ENCODE measurements around the gene RCOR2. TPM values are rescaled to one million over a fixed set of nuclear protein-coding genes. Genes with fewer than 3 reads are reported as not detected.

The RCOR2 gene
- total RNA-seq, 5 donors from 2014 or later (not counting 1 experiment from before 2014, with no cell fraction given) = 0.09 to 0.26 (median 0.10) TPM; not detected in 2

DNA sequence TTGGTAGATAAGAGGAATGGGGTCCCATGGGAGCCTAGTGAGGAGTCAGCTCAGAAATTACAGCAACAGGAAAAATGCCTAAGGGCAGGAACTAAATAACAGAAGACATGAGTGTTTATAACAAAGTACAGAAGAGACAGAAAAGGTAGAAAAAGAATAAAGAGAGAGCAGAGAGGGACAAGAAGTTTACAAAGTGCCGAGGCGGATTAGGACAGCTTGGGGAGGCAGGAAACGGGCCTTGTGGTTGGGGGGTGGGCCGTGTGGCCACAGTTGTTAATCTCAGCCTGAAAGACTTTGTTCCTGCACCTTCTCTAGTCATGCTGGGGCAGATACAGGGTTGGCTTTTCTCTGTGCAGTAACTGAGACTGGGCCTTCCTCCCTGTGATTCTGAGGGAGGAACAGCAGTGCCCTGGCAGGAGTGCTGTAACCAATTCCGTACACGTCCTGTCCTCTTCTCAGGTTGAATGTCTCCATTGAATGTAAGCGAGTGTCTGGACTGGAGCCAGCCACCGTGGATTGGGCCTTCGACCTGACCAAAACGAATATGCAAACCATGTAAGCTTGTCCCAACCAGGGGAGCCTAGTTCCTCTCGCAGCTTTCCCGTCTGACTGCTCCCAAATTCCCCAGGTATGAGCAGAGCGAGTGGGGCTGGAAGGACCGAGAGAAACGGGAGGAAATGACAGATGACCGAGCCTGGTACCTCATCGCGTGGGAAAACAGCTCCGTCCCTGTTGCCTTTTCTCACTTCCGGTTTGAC is 35.0 kb upstream of the RCOR2 start:
- 44% methylated on average over 17 of the region's 20 CpGs for WGBS (ENCODE audit: insufficient coverage)
- Mint-ChIP-seq H3K27ac (peak overlapping the region; percentile 80 to 89), H3K9me3 (no peaks in the 10 kb centered on the region), H3K4me3 (peak overlapping the region; percentile 14 to 53 (median 22)), H3K4me1 (peaks cover 20 to 26% (median 23%) of the 10 kb centered on the region in 3 donors), H3K27me3 (no peaks in the 10 kb centered on the region), H3K36me3 (peaks cover 24% of the 10 kb centered on the region)
- Histone ChIP-seq H3K27ac (ENCODE audit: low read length) (peak overlapping the region; percentile 53), H3K27me3 (replicated peaks in 1 of 2; ENCODE audit: control insufficient read depth in 2 of 2, extremely low read depth in 1 of 2, insufficient read depth in 2 of 2, low read length in 1 of 2) (no peaks in the 10 kb centered on the region), H3K9me3 (no peaks in the 10 kb centered on the region), H3K36me3 (ENCODE audit: control insufficient read depth in 2 of 2, extremely low read depth in 1 of 2, insufficient read depth in 1 of 2, low read length in 1 of 2) (peaks cover 16 to 29% of the 10 kb centered on the region in 2 donors), H3K4me1 (ENCODE audit: control insufficient read depth in 1 of 2, extremely low read depth in 1 of 2, insufficient read depth in 2 of 2, low read length in 2 of 2) (peaks cover 8 to 38% of the 10 kb centered on the region in 2 experiments), H3K4me3 (ENCODE audit: control insufficient read depth in 1 of 2, extremely low read depth in 1 of 2, low read length in 1 of 2) (no peak overlapping the region)
- ChIA-PET CTCF (interaction anchor here in 1 of 2 donors (0.7 kb wide), 1 partner anchor 115 kb away, joined by 6 read pairs; no protein-coding TSS in a partner anchor), POLR2A (interaction anchor here in 1 of 2 donors (0.6 kb wide), 1 partner anchor 1241 kb away, joined by 3 read pairs; no protein-coding TSS in a partner anchor)
- ATAC-seq (replicated peaks in 1 of 4) (peak; percentile 71 to 91 (median 84)), DNase-seq (peak in 23 of 35 experiments; percentile 10 to 53 (median 26))

DNA sequence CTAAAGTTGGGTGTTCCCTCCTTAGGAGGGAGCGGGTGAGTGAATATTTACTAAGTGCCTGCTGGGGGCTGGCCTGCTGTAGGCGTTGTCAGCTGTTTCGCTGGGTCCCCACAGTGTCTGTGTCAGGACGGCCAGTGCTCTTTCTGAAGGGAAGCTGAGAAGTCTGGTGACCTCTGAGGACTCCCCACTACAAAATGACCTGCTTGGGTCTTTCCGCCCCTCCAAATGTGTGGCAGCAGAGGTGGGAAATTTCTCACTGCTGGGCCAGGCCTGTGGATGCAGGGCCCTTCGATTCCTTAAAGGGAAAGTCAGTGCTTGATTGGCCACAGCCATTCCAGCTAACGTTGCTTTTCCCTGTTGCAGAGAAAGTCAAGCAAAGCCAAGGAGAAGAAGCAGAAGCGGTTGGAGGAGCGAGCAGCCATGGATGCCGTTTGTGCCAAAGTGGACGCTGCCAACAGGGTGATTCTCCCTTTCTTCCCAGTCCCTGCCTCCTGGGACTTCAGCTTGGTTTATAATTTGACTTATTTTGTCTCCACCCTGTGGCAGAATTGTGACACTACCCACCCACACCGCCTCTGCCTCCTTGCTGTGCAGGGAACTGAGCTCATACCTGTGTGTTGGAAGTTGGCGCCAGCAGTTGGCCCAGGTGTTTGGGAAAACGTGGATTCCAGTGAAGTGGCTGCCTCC is 28.7 kb upstream of the RCOR2 start:
- H3K27ac Mint-ChIP-seq = no peak overlapping the region
- CTCF ChIA-PET = interaction anchor here (0.6 to 2.3 kb wide), 14 partner anchors 12 to 563 kb away, joined by 3 to 31 read pairs (median 4); partner anchors contain the start of genes MARK2 (in 1 of the 2) and ZFTA (in 1 of the 2)

DNA sequence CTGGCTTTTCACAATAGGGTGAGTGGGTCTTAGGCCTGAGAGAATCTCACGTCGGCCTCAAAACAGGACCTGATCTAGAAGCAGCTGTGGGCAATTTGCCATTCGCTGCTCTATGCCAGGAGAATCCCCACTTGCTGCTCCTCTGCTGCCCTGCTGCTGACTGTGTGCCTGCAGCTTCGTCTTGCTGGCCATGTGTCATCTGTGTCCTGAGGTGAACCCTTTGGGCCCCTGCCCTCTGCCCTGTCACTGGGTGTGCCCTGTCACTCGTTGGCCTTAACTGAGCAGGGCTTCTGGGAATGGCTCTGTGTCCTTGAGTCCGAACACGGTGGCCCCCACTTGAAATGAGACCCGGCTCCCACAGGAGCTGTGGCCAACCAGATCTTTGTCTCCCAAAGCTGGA is 28.0 kb upstream of the RCOR2 start:
- no peak overlapping the region for H3K4me3 Mint-ChIP-seq
- H3K36me3 ChIP-seq (ENCODE audit: control insufficient read depth in 2 of 2, extremely low read depth in 1 of 2, insufficient read depth in 1 of 2, low read length in 1 of 2) = peaks cover 1 to 9% of the 10 kb centered on the region in 2 donors
- no peaks in the 10 kb centered on the region for H3K9me3 Mint-ChIP-seq
- CTCF ChIA-PET = interaction anchor here (1.1 to 2.3 kb wide), 6 partner anchors 106 to 177 kb away, joined by 3 to 31 read pairs (median 7); partner anchors contain the start of genes MARK2 (in 1 of the 2) and ZFTA (in 1 of the 2)
- no peak overlapping the region for H3K4me3 ChIP-seq (ENCODE audit: control insufficient read depth in 1 of 2, extremely low read depth in 1 of 2, low read length in 1 of 2)
- DNase-seq (no peak), ATAC-seq (replicated peaks in 1 of 4) (no peak)
- POLR2A ChIA-PET = no interaction called here
- H3K27ac ChIP-seq (ENCODE audit: low read length) = no peak overlapping the region
- H3K27ac Mint-ChIP-seq = no peak overlapping the region
- no peaks in the 10 kb centered on the region for H3K36me3 Mint-ChIP-seq
- peaks cover 0 to 14% of the 10 kb centered on the region in 2 experiments for H3K4me1 ChIP-seq (ENCODE audit: control insufficient read depth in 1 of 2, extremely low read depth in 1 of 2, insufficient read depth in 2 of 2, low read length in 2 of 2)
- H3K27me3 ChIP-seq (replicated peaks in 1 of 2; ENCODE audit: control insufficient read depth in 2 of 2, extremely low read depth in 1 of 2, insufficient read depth in 2 of 2, low read length in 1 of 2) = no peaks in the 10 kb centered on the region
- H3K4me1 Mint-ChIP-seq = peaks cover 0 to 16% (median 13%) of the 10 kb centered on the region in 3 donors
- 83% methylated on average over 8 of the region's 8 CpGs for WGBS (ENCODE audit: insufficient coverage)
- H3K27me3 Mint-ChIP-seq = no peaks in the 10 kb centered on the region
- H3K9me3 ChIP-seq = no peaks in the 10 kb centered on the region

More for the DNA sequence above, 28.7 kb upstream of the RCOR2 start:
- Mint-ChIP-seq H3K4me3 (no peak overlapping the region), H3K27me3 (no peaks in the 10 kb centered on the region), H3K9me3 (no peaks in the 10 kb centered on the region), H3K36me3 (peaks cover under 1% of the 10 kb centered on the region), H3K4me1 (peaks cover 2 to 11% (median 8%) of the 10 kb centered on the region in 3 donors)
- Histone ChIP-seq H3K36me3 (ENCODE audit: control insufficient read depth in 2 of 2, extremely low read depth in 1 of 2, insufficient read depth in 1 of 2, low read length in 1 of 2) (peaks cover 2 to 9% of the 10 kb centered on the region in 2 donors), H3K9me3 (no peaks in the 10 kb centered on the region), H3K27ac (ENCODE audit: low read length) (no peak overlapping the region), H3K4me1 (ENCODE audit: control insufficient read depth in 1 of 2, extremely low read depth in 1 of 2, insufficient read depth in 2 of 2, low read length in 2 of 2) (peaks cover 0 to 12% of the 10 kb centered on the region in 2 experiments), H3K4me3 (ENCODE audit: control insufficient read depth in 1 of 2, extremely low read depth in 1 of 2, low read length in 1 of 2) (no peak overlapping the region), H3K27me3 (replicated peaks in 1 of 2; ENCODE audit: control insufficient read depth in 2 of 2, extremely low read depth in 1 of 2, insufficient read depth in 2 of 2, low read length in 1 of 2) (no peaks in the 10 kb centered on the region)
- DNase-seq (peak in 30 of 35 experiments; percentile 18 to 71 (median 33)), ATAC-seq (replicated peaks in 1 of 4) (peak; percentile 74 to 87 (median 82))
- POLR2A ChIA-PET = no interaction called here
- WGBS (ENCODE audit: insufficient coverage) = 58% methylated on average over 7 of the region's 14 CpGs

- POLR2A ChIA-PET = no interaction called here
- no peaks in the 10 kb centered on the region for H3K27me3 Mint-ChIP-seq
Observed at GRCh38 chr11:63942803-63943202, 25.8 kb upstream of the RCOR2 start.

DNA sequence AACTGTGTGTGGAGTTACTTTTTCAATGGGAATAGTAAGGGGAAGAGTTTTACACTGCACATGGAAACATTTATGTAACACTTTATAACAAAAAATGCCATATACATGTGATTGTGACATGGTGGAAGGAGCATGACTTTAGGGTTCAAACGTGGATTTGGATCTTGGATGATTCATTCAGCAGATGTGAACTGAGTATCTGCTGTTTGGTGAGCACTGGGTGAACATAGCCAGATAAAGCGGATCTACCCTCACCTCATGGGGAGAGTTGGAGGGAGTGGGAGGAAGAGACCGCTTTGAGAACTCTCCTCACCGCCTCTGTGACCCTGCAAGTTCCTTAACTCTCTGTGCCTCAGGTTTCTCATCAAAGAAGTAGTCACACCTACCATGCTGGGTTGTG is 24.9 kb upstream of the RCOR2 start:
- peaks cover 4 to 34% of the 10 kb centered on the region in 2 experiments for H3K4me1 ChIP-seq (ENCODE audit: control insufficient read depth in 1 of 2, extremely low read depth in 1 of 2, insufficient read depth in 2 of 2, low read length in 2 of 2)
- H3K4me3 ChIP-seq (ENCODE audit: control insufficient read depth in 1 of 2, extremely low read depth in 1 of 2, low read length in 1 of 2) = no peak overlapping the region
- DNase-seq = no peak
- Mint-ChIP-seq H3K9me3 (no peaks in the 10 kb centered on the region), H3K27ac (no peak overlapping the region), H3K4me3 (no peak overlapping the region), H3K4me1 (peaks cover 17 to 31% (median 25%) of the 10 kb centered on the region in 3 donors), H3K36me3 (no peaks in the 10 kb centered on the region), H3K27me3 (no peaks in the 10 kb centered on the region)
- H3K9me3 ChIP-seq = no peaks in the 10 kb centered on the region
- CTCF ChIA-PET = interaction anchor here in 1 of 2 donors (0.6 kb wide), 1 partner anchor 56 kb away, joined by 5 read pairs; no protein-coding TSS in a partner anchor
- ATAC-seq (replicated peaks in 1 of 4) = no peak
- POLR2A ChIA-PET = no interaction called here
- no peak overlapping the region for H3K27ac ChIP-seq (ENCODE audit: low read length)
- H3K27me3 ChIP-seq (replicated peaks in 1 of 2; ENCODE audit: control insufficient read depth in 2 of 2, extremely low read depth in 1 of 2, insufficient read depth in 2 of 2, low read length in 1 of 2) = no peaks in the 10 kb centered on the region
- WGBS (ENCODE audit: insufficient coverage) = 60% methylated on average over 1 of the region's 4 CpGs
- peaks cover 0 to 7% of the 10 kb centered on the region in 2 donors for H3K36me3 ChIP-seq (ENCODE audit: control insufficient read depth in 2 of 2, extremely low read depth in 1 of 2, insufficient read depth in 1 of 2, low read length in 1 of 2)

More at GRCh38 chr11:63942803-63943202, 25.8 kb upstream of the RCOR2 start:
- DNase-seq (no peak), ATAC-seq (replicated peaks in 1 of 4) (no peak)
- CTCF ChIA-PET = no interaction called here
- Histone ChIP-seq H3K9me3 (no peaks in the 10 kb centered on the region), H3K36me3 (ENCODE audit: control insufficient read depth in 2 of 2, extremely low read depth in 1 of 2, insufficient read depth in 1 of 2, low read length in 1 of 2) (peaks cover 0 to 9% of the 10 kb centered on the region in 2 donors), H3K4me1 (ENCODE audit: control insufficient read depth in 1 of 2, extremely low read depth in 1 of 2, insufficient read depth in 2 of 2, low read length in 2 of 2) (peaks cover 4 to 32% of the 10 kb centered on the region in 2 experiments), H3K4me3 (ENCODE audit: control insufficient read depth in 1 of 2, extremely low read depth in 1 of 2, low read length in 1 of 2) (no peak overlapping the region), H3K27me3 (replicated peaks in 1 of 2; ENCODE audit: control insufficient read depth in 2 of 2, extremely low read depth in 1 of 2, insufficient read depth in 2 of 2, low read length in 1 of 2) (no peaks in the 10 kb centered on the region), H3K27ac (ENCODE audit: low read length) (no peak overlapping the region)
- Mint-ChIP-seq H3K9me3 (no peaks in the 10 kb centered on the region), H3K4me1 (peaks cover 13 to 26% (median 22%) of the 10 kb centered on the region in 3 donors), H3K27ac (no peak overlapping the region), H3K4me3 (no peak overlapping the region), H3K36me3 (no peaks in the 10 kb centered on the region)
- WGBS (ENCODE audit: insufficient coverage) = no CpG with 5 or more reads among the region's 3 CpGs

GRCh38 chr11:63940786-63941185 is 23.8 kb upstream of the RCOR2 start:
- no peaks in the 10 kb centered on the region for H3K36me3 Mint-ChIP-seq
- no peaks in the 10 kb centered on the region for H3K27me3 ChIP-seq (replicated peaks in 1 of 2; ENCODE audit: control insufficient read depth in 2 of 2, extremely low read depth in 1 of 2, insufficient read depth in 2 of 2, low read length in 1 of 2)
- H3K27ac Mint-ChIP-seq = peak overlapping the region in 1 of 2 donors; percentile 45
- H3K4me1 Mint-ChIP-seq = peaks cover 17 to 30% (median 25%) of the 10 kb centered on the region in 3 donors
- 100% methylated on average over 1 of the region's 6 CpGs for WGBS (ENCODE audit: insufficient coverage)
- H3K27ac ChIP-seq (ENCODE audit: low read length) = no peak overlapping the region
- H3K27me3 Mint-ChIP-seq = no peaks in the 10 kb centered on the region
- DNase-seq (no peak), ATAC-seq (replicated peaks in 1 of 4) (no peak)
- peak overlapping the region; percentile 63 to 96 (median 90) for H3K4me3 Mint-ChIP-seq
- peaks cover 4 to 30% of the 10 kb centered on the region in 2 experiments for H3K4me1 ChIP-seq (ENCODE audit: control insufficient read depth in 1 of 2, extremely low read depth in 1 of 2, insufficient read depth in 2 of 2, low read length in 2 of 2)
- ChIA-PET POLR2A (no interaction called here), CTCF (no interaction called here)
- no peaks in the 10 kb centered on the region for H3K36me3 ChIP-seq (ENCODE audit: control insufficient read depth in 2 of 2, extremely low read depth in 1 of 2, insufficient read depth in 1 of 2, low read length in 1 of 2)
- no peak overlapping the region for H3K4me3 ChIP-seq (ENCODE audit: control insufficient read depth in 1 of 2, extremely low read depth in 1 of 2, low read length in 1 of 2)
- no peaks in the 10 kb centered on the region for H3K9me3 ChIP-seq
- H3K9me3 Mint-ChIP-seq = no peaks in the 10 kb centered on the region
